CD4-positive, alpha-beta T cell (primary cell): ENCODE data around the gene GLB1L3. TPM values are rescaled to one million over a fixed set of nuclear protein-coding genes. Genes with fewer than 3 reads are reported as not detected.
A peak's percentile ranks its signal among the peaks of the same experiment; 100 is the strongest.

Experiments used
- ATAC-seq: fragments of 200-7000 bp; cut with Tn5 transposase; one replicate; pipeline ENCODE4 v1.10.0; 2022; ENCODE audit warnings: mild to moderate bottlenecking; ENCODE audit not compliant: poor library complexity
- CTCF ChIA-PET: fragments of 350-600 bp; sonication (Branson Sonifier 250); formaldehyde crosslinking; loops from one replicate; lab custom pipeline; 2021; ENCODE audit warnings: antibody characterized with exemption, inconsistent platforms; lab: Charles Lee
- POLR2A ChIA-PET: fragments of 350-600 bp; sonication (Branson Sonifier 250); formaldehyde crosslinking; loops from one replicate; lab custom pipeline; 2021; ENCODE audit warnings: antibody characterized with exemption, inconsistent platforms; lab: Charles Lee
- DNase-seq, 14 experiments: peaks; one replicate each; pipeline ENCODE4 v3.0.0-alpha.2; 2013 to 2020; ENCODE audit warnings: mixed read lengths in 2 of 14
- H3K27ac ChIP-seq, 2 donors: one replicate each; pipeline versions ENCODE4 v1.5.1 to v1.7.0; 2013; ENCODE audit warnings: low read length in 2 of 2, low read depth in 1 of 2, mild to moderate bottlenecking in 1 of 2
- H3K27me3 ChIP-seq, 2 experiments: 1 replicate in 1 of 2; 2 replicates in 1 of 2; pipeline versions ENCODE4 v1.6.1 to v1.7.0; 2013; ENCODE audit warnings: low read length in 2 of 2, control low read depth in 1 of 2, mild to moderate bottlenecking in 1 of 2, moderate library complexity in 1 of 2; ENCODE audit not compliant: insufficient read depth in 2 of 2, control insufficient read depth in 1 of 2
- H3K36me3 ChIP-seq: one replicate; pipeline ENCODE4 v1.6.1; 2013; ENCODE audit warnings: low read length, control low read depth; ENCODE audit not compliant: insufficient read depth
- H3K4me1 ChIP-seq: one replicate; pipeline ENCODE4 v1.6.1; 2013; ENCODE audit warnings: low read length, control low read depth; ENCODE audit not compliant: insufficient read depth
- H3K4me3 ChIP-seq: one replicate; pipeline ENCODE4 v1.5.1; 2013; ENCODE audit warnings: mild to moderate bottlenecking, low read length, moderate library complexity
- H3K9me3 ChIP-seq, 2 experiments: 1 replicate in 1 of 2; 2 replicates in 1 of 2; pipeline versions ENCODE4 v1.6.1 to v1.7.0; 2013; ENCODE audit warnings: low read length in 2 of 2, mild to moderate bottlenecking in 2 of 2, control low read depth in 1 of 2, moderate library complexity in 1 of 2; ENCODE audit not compliant: control insufficient read depth in 1 of 2, insufficient read depth in 1 of 2
- H3K27ac Mint-ChIP-seq: one replicate; pipeline ENCODE4 v1.8.0; 2020; ENCODE audit warnings: mixed read lengths
- H3K27me3 Mint-ChIP-seq: one replicate; pipeline ENCODE4 v1.8.0; 2021; ENCODE audit warnings: mixed read lengths
- H3K36me3 Mint-ChIP-seq: one replicate; pipeline ENCODE4 v1.8.0; 2021; ENCODE audit warnings: low read depth, mixed read lengths
- H3K4me1 Mint-ChIP-seq: one replicate; pipeline ENCODE4 v1.8.0; 2021; ENCODE audit warnings: low read depth, mixed read lengths
- H3K4me3 Mint-ChIP-seq: one replicate; pipeline ENCODE4 v1.8.0; 2020; ENCODE audit warnings: mild to moderate bottlenecking, mixed read lengths
- H3K9me3 Mint-ChIP-seq: one replicate; pipeline ENCODE4 v1.8.0; 2020; ENCODE audit warnings: mixed read lengths
- intact Hi-C, 2 experiments: fragments of 100-400 bp; cut with DNase I in 1 of 2; cut with micrococcal nuclease in 1 of 2; formaldehyde crosslinking; loops; one replicate each; pipeline versions ENCODE4 v1.15.1 to v1.9.0; 2023 to 2025; cut with DNase I, micrococcal nuclease
- total RNA-seq, 174 experiments: library from RNA in 2 of 174; stranded (reverse) in 2 of 174; gene quantifications; one replicate each; pipeline ENCODE4 v1.2.3 and lab custom pipeline; 2021 to 2026
- TF ChIP-seq, protein P1 (sequence below): fragments of 200-600 bp; IDR thresholded peaks from one replicate; pipeline ENCODE4 v1.8.0; 2022; ENCODE audit warnings: antibody characterized with exemption, mild to moderate bottlenecking

The GLB1L3 gene
- total RNA-seq, 2 experiments from 2014 or later, result 1.3 to 1.5 TPM

DNA sequence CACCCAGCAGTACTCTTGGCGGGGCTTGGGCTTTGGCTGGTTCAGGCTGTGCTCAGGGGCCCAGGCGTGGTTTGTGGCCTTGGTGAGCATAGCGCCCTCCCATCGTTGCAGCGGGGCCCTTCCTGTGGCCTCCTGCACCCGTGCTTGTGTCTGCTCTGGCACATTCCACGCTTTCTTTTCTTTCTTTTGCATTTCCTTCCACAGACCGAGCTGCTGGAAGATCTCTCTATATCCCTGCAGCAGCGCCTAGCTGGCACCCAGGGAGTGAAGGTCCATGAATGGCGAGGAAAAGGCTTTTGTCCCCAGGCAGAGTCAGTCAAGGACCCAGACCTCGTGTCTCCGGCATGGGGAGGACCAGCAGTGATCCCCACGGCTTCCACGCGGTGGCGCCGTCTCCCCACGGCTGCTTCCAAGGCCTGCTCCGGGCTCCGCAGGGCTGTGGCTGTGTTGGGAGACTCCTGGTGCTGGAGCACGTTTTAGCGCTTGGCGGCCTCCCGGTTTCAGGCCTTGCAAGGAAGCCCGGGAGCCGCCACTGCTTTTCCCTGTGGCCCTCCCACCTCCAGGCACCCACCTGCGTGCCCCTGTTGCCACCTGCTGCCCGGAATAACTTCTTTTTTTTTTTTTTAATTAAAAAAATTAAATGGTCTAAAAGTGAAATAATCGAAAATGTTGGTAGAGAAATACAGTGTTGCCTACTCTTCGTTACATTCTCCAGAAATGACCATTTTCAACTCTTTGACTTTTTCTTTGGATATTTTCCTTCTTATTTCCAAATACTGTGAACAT lies 84.1 kb downstream of the GLB1L3 start:
- no peaks in the 10 kb centered on the region for H3K36me3 Mint-ChIP-seq
- H3K4me1 Mint-ChIP-seq, result peaks cover 11% of the 10 kb centered on the region
- H3K4me3 Mint-ChIP-seq, result no peak overlapping the region
- ATAC-seq (peak; percentile 97), DNase-seq (peak; percentile 36 to 77 (median 63))
- H3K4me1 ChIP-seq, result peaks cover 9% of the 10 kb centered on the region
- TF ChIP-seq, protein P1, sequence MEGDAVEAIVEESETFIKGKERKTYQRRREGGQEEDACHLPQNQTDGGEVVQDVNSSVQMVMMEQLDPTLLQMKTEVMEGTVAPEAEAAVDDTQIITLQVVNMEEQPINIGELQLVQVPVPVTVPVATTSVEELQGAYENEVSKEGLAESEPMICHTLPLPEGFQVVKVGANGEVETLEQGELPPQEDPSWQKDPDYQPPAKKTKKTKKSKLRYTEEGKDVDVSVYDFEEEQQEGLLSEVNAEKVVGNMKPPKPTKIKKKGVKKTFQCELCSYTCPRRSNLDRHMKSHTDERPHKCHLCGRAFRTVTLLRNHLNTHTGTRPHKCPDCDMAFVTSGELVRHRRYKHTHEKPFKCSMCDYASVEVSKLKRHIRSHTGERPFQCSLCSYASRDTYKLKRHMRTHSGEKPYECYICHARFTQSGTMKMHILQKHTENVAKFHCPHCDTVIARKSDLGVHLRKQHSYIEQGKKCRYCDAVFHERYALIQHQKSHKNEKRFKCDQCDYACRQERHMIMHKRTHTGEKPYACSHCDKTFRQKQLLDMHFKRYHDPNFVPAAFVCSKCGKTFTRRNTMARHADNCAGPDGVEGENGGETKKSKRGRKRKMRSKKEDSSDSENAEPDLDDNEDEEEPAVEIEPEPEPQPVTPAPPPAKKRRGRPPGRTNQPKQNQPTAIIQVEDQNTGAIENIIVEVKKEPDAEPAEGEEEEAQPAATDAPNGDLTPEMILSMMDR, result peak; percentile 80
- H3K27ac ChIP-seq, result no peak overlapping the region
- POLR2A ChIA-PET, result no interaction called here
- no peaks in the 10 kb centered on the region for H3K9me3 Mint-ChIP-seq
- no peak overlapping the region for H3K4me3 ChIP-seq
- peaks cover 15% of the 10 kb centered on the region for H3K27me3 Mint-ChIP-seq
- peaks cover 0 to 5% of the 10 kb centered on the region in 2 experiments for H3K9me3 ChIP-seq
- CTCF ChIA-PET, result no interaction called here
- H3K27ac Mint-ChIP-seq, result no peak overlapping the region
- intact Hi-C loops, result no loop called here
- H3K27me3 ChIP-seq, result no peaks in the 10 kb centered on the region
- no peaks in the 10 kb centered on the region for H3K36me3 ChIP-seq

DNA sequence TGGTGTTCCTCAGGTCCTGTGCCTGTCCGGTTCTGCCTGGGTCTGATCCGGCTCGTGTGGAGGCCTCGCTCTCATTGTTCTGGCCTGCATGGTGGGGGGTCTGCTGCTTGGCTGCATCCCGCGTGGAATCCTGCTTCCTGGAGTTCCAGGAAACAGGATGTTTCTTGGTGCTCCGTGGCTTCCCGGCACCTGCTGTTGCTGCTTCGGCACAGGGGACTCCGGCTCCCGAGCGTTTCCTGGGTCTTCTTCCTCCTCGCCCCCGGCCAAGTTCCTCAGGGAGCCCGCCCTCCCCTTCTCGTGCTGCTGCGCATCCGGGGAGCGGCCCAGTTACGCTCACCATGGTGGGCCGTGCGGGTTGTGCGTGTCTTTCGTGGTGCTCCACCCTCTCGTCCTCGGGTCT lies 85.5 kb downstream of the GLB1L3 start:
- H3K4me1 Mint-ChIP-seq, result peaks cover 11% of the 10 kb centered on the region
- peaks cover 15% of the 10 kb centered on the region for H3K27me3 Mint-ChIP-seq
- H3K27ac Mint-ChIP-seq, result no peak overlapping the region
- no peaks in the 10 kb centered on the region for H3K27me3 ChIP-seq
- no peak overlapping the region for H3K27ac ChIP-seq
- H3K36me3 ChIP-seq, result no peaks in the 10 kb centered on the region
- ChIA-PET POLR2A (no interaction called here), CTCF (no interaction called here)
- no peaks in the 10 kb centered on the region for H3K9me3 Mint-ChIP-seq
- H3K36me3 Mint-ChIP-seq, result no peaks in the 10 kb centered on the region
- H3K4me3 Mint-ChIP-seq, result peak overlapping the region; percentile 3
- peaks cover 9% of the 10 kb centered on the region for H3K4me1 ChIP-seq
- H3K9me3 ChIP-seq, result peaks cover 0 to 5% of the 10 kb centered on the region in 2 experiments
- DNase-seq (peak in 1 of 14 experiments; percentile 7), ATAC-seq (no peak)
- TF ChIP-seq, protein P1, result no peak
- intact Hi-C loops, result no loop called here
- no peak overlapping the region for H3K4me3 ChIP-seq

DNA sequence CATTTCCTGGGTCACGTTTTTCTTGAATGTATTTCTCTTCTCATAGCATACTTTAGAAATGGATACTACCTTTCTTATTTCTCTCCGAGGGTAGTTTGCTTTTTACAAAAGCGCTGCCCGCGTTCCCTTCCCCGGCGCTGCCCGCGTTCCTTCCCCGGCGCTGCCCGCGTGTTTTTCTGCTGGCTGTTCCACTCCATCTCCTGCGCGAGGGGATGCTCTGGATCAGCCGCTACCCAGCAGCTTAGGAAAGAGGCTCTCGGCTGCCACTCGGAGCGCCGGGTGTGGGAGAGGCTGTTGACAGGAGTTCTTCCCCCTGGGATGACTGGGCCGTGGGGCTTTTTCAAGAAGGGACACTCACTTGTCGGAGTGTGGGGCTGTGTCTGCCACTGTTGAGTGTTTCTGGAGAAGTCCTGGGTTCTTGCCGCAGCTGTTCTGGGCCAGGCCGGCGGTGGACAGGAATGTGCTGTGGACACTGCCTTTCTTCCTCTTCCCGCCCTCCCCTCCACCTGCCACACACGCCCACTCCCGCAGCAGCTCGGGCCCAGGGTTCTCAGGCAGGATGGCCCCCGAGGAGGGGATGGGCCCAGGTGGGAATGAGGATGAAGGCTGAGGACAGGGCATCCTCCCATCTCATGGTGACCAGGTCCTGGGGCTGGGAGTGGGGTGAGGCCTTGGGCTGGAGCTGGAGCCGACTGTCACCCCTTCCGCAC lies 86.2 kb downstream of the GLB1L3 start:
- Histone ChIP-seq H3K4me3 (no peak overlapping the region), H3K9me3 (peaks cover 0 to 5% of the 10 kb centered on the region in 2 experiments), H3K27ac (no peak overlapping the region), H3K27me3 (no peaks in the 10 kb centered on the region), H3K36me3 (no peaks in the 10 kb centered on the region), H3K4me1 (peaks cover 9% of the 10 kb centered on the region)
- Mint-ChIP-seq H3K4me3 (peak overlapping the region; percentile 3), H3K36me3 (no peaks in the 10 kb centered on the region), H3K9me3 (no peaks in the 10 kb centered on the region), H3K4me1 (peaks cover 11% of the 10 kb centered on the region), H3K27ac (no peak overlapping the region), H3K27me3 (peaks cover 15% of the 10 kb centered on the region)
- CTCF ChIA-PET, result no interaction called here
- TF ChIP-seq, protein P1, result no peak
- POLR2A ChIA-PET, result no interaction called here
- DNase-seq, result peak in 1 of 14 experiments; percentile 6
- intact Hi-C loops, result no loop called here
- ATAC-seq, result no peak
